ENCODE results near the gene TNPO2. TPM values are rescaled to one million over a fixed set of nuclear protein-coding genes. Genes with fewer than 3 reads are reported as not detected.

TNPO2 gene
- total and polyA plus RNA-seq, 2 experiments from 2014 or later, result 11.7 to 65.2 TPM

GRCh38 chr19:12695514-12695913, 28.2 kb downstream of the TNPO2 start:
- Histone ChIP-seq H3K36me3 (replicated peaks; ENCODE audit: insufficient read depth, low read depth) (no peaks in the 10 kb centered on the region), H3K27me3 (no peaks in the 10 kb centered on the region), H3K9me3 (ENCODE audit: low read depth) (no peaks in the 10 kb centered on the region), H3K4me2 (peak overlapping the region; percentile 87), H3K9me2 (replicated peaks; ENCODE audit: insufficient read depth) (no peaks in the 10 kb centered on the region), H2AFZ (no peak overlapping the region), H3K79me2 (no peaks in the 10 kb centered on the region), H3K27ac (no peak overlapping the region), H4K20me1 (ENCODE audit: insufficient read depth, poor library complexity, severe bottlenecking) (no peaks in the 10 kb centered on the region), H3K4me3 (no peak overlapping the region), H3K4me1 (ENCODE audit: insufficient read depth) (peaks cover 5% of the 10 kb centered on the region)
- no peak for TF ChIP-seq EZH2 (IDR thresholded peaks at IDR 0.05; ENCODE audit: borderline replicate concordance)
- no peak for TF ChIP-seq CTCF (IDR thresholded peaks at IDR 0.05; ENCODE audit: poor library complexity)
- TF ChIP-seq EZH2phosphoT487 (IDR thresholded peaks at IDR 0.05; ENCODE audit: low read depth, severe bottlenecking, unreplicated experiment), result no peak
- DNase-seq (ENCODE audit: low spot score), result no peak
- 92% methylated on average over 1 of the region's 1 CpG for WGBS (ENCODE audit: low lambda C conversion rate, missing lambda C conversion rate)

- TF ChIP-seq EZH2 (IDR thresholded peaks at IDR 0.05; ENCODE audit: borderline replicate concordance), result no peak
- TF ChIP-seq CTCF (IDR thresholded peaks at IDR 0.05; ENCODE audit: poor library complexity), result no peak
- no peak for TF ChIP-seq EZH2phosphoT487 (IDR thresholded peaks at IDR 0.05; ENCODE audit: low read depth, severe bottlenecking, unreplicated experiment)
- H3K4me2 ChIP-seq, result no peak overlapping the region
- no peaks in the 10 kb centered on the region for H3K27me3 ChIP-seq
- no peak overlapping the region for H2AFZ ChIP-seq
- no peaks in the 10 kb centered on the region for H4K20me1 ChIP-seq (ENCODE audit: insufficient read depth, poor library complexity, severe bottlenecking)
- no peak for DNase-seq (ENCODE audit: low spot score)
- H3K9me2 ChIP-seq (replicated peaks; ENCODE audit: insufficient read depth), result no peaks in the 10 kb centered on the region
- H3K4me3 ChIP-seq, result no peak overlapping the region
- H3K9me3 ChIP-seq (ENCODE audit: low read depth), result no peaks in the 10 kb centered on the region
- peaks cover 5% of the 10 kb centered on the region for H3K4me1 ChIP-seq (ENCODE audit: insufficient read depth)
- no peaks in the 10 kb centered on the region for H3K79me2 ChIP-seq
- no peak overlapping the region for H3K27ac ChIP-seq
- no peaks in the 10 kb centered on the region for H3K36me3 ChIP-seq (replicated peaks; ENCODE audit: insufficient read depth, low read depth)
- 72% methylated on average over 2 of the region's 2 CpGs for WGBS (ENCODE audit: low lambda C conversion rate, missing lambda C conversion rate)
Measured at GRCh38 chr19:12695096-12695495, 28.6 kb downstream of the TNPO2 start.

GRCh38 chr19:12694641-12695040, 29.1 kb downstream of the TNPO2 start:
- no peaks in the 10 kb centered on the region for H4K20me1 ChIP-seq (ENCODE audit: insufficient read depth, poor library complexity, severe bottlenecking)
- no peak overlapping the region for H3K4me2 ChIP-seq
- no peaks in the 10 kb centered on the region for H3K36me3 ChIP-seq (replicated peaks; ENCODE audit: insufficient read depth, low read depth)
- no peaks in the 10 kb centered on the region for H3K27me3 ChIP-seq
- WGBS (ENCODE audit: low lambda C conversion rate, missing lambda C conversion rate), result 94% methylated on average over 16 of the region's 16 CpGs
- DNase-seq (ENCODE audit: low spot score), result no peak
- no peak overlapping the region for H3K4me3 ChIP-seq
- no peaks in the 10 kb centered on the region for H3K9me3 ChIP-seq (ENCODE audit: low read depth)
- H3K79me2 ChIP-seq, result no peaks in the 10 kb centered on the region
- TF ChIP-seq EZH2phosphoT487 (IDR thresholded peaks at IDR 0.05; ENCODE audit: low read depth, severe bottlenecking, unreplicated experiment) (no peak), EZH2 (IDR thresholded peaks at IDR 0.05; ENCODE audit: borderline replicate concordance) (no peak), CTCF (IDR thresholded peaks at IDR 0.05; ENCODE audit: poor library complexity) (no peak)
- H3K9me2 ChIP-seq (replicated peaks; ENCODE audit: insufficient read depth), result no peaks in the 10 kb centered on the region
- no peak overlapping the region for H3K27ac ChIP-seq
- peaks cover 5% of the 10 kb centered on the region for H3K4me1 ChIP-seq (ENCODE audit: insufficient read depth)
- H2AFZ ChIP-seq, result no peak overlapping the region

- 91% methylated on average over 5 of the region's 5 CpGs for WGBS (ENCODE audit: low lambda C conversion rate, missing lambda C conversion rate)
- no peak for DNase-seq (ENCODE audit: low spot score)
- no peaks in the 10 kb centered on the region for H4K20me1 ChIP-seq (ENCODE audit: insufficient read depth, poor library complexity, severe bottlenecking)
Measured at GRCh38 chr19:12692960-12693359, 30.8 kb downstream of the TNPO2 start.

More at GRCh38 chr19:12692960-12693359, 30.8 kb downstream of the TNPO2 start:
- Histone ChIP-seq H3K36me3 (replicated peaks; ENCODE audit: insufficient read depth, low read depth) (no peaks in the 10 kb centered on the region), H3K4me1 (ENCODE audit: insufficient read depth) (peaks cover 5% of the 10 kb centered on the region), H3K9me3 (ENCODE audit: low read depth) (no peaks in the 10 kb centered on the region), H3K4me2 (no peak overlapping the region), H3K4me3 (no peak overlapping the region), H3K79me2 (no peaks in the 10 kb centered on the region), H3K27ac (no peak overlapping the region), H2AFZ (no peak overlapping the region), H3K9me2 (replicated peaks; ENCODE audit: insufficient read depth) (no peaks in the 10 kb centered on the region), H3K27me3 (no peaks in the 10 kb centered on the region)
- no peak for TF ChIP-seq EZH2phosphoT487 (IDR thresholded peaks at IDR 0.05; ENCODE audit: low read depth, severe bottlenecking, unreplicated experiment)
- TF ChIP-seq EZH2 (IDR thresholded peaks at IDR 0.05; ENCODE audit: borderline replicate concordance), result no peak
- no peak for TF ChIP-seq CTCF (IDR thresholded peaks at IDR 0.05; ENCODE audit: poor library complexity)

All from hepatocyte (in vitro differentiated cells).